ENCODE results near the gene TWSG1. TPM values are rescaled to one million over a fixed set of nuclear protein-coding genes. Genes with fewer than 3 reads are reported as not detected.

Gene TWSG1
- total and polyA plus RNA-seq, 2 donors (not counting 3 experiments of a cell fraction or from before 2014, with no cell fraction given), result 52.4 to 57.4 TPM

- dilution Hi-C loops (cut with MboI; ENCODE audit: extremely low pct_ligation_motif_present, low sequenced_read_pairs), result no loop called here
- Histone ChIP-seq H3K9me3 (replicated peaks; ENCODE audit: control insufficient read depth, insufficient read depth, low read length) (no peaks in the 10 kb centered on the region), H3K36me3 (ENCODE audit: control insufficient read depth in 2 of 2, extremely low read depth in 1 of 2, insufficient read depth in 2 of 2, low read length in 2 of 2) (no peaks in the 10 kb centered on the region), H3K4me3 (replicated peaks in 1 of 3; ENCODE audit: insufficient read depth in 1 of 3, low read depth in 1 of 3, low read length in 3 of 3) (no peak overlapping the region), H3K9me1 (replicated peaks; ENCODE audit: control insufficient read depth, extremely low read depth, insufficient read depth, low read length) (no peaks in the 10 kb centered on the region), H3K4me1 (ENCODE audit: control insufficient read depth, extremely low read depth, insufficient read depth, low read length) (peaks cover 10% of the 10 kb centered on the region), H3K9ac (replicated peaks; ENCODE audit: extremely low read depth, insufficient read depth, low read length) (no peak overlapping the region), H3K79me2 (ENCODE audit: control insufficient read depth, insufficient read depth, low read length) (no peaks in the 10 kb centered on the region), H2AFZ (ENCODE audit: low read depth, low read length) (no peak overlapping the region), H4K20me1 (replicated peaks; ENCODE audit: control insufficient read depth, extremely low read depth, insufficient read depth, low read length) (no peaks in the 10 kb centered on the region), H3K27ac (ENCODE audit: insufficient read depth, low read depth, low read length) (no peak overlapping the region), H3K27me3 (ENCODE audit: control insufficient read depth in 2 of 2, insufficient read depth in 2 of 2, low read length in 2 of 2) (no peaks in the 10 kb centered on the region), H3K4me2 (ENCODE audit: insufficient read depth, low read length) (no peak overlapping the region)
- ChIA-PET CTCF (interaction anchor here (0.5 to 1.8 kb wide), 6 partner anchors 8 to 215 kb away, joined by 3 to 4 read pairs (median 4); no protein-coding TSS in a partner anchor), POLR2A (no interaction called here)
- BruUV-seq (replicated peaks), result no TSS peak
- no peak for TF ChIP-seq EZH2 (IDR thresholded peaks at IDR 0.05; ENCODE audit: borderline replicate concordance, low read depth, low read length, severe bottlenecking)
- no peak for TF ChIP-seq POLR2A (IDR thresholded peaks at IDR 0.05; ENCODE audit: low read depth, low read length)
- TF ChIP-seq GATA2 (IDR thresholded peaks at IDR 0.05; ENCODE audit: insufficient read depth, insufficient read length, low read depth, low read length), result no peak
- TF ChIP-seq, protein P1, sequence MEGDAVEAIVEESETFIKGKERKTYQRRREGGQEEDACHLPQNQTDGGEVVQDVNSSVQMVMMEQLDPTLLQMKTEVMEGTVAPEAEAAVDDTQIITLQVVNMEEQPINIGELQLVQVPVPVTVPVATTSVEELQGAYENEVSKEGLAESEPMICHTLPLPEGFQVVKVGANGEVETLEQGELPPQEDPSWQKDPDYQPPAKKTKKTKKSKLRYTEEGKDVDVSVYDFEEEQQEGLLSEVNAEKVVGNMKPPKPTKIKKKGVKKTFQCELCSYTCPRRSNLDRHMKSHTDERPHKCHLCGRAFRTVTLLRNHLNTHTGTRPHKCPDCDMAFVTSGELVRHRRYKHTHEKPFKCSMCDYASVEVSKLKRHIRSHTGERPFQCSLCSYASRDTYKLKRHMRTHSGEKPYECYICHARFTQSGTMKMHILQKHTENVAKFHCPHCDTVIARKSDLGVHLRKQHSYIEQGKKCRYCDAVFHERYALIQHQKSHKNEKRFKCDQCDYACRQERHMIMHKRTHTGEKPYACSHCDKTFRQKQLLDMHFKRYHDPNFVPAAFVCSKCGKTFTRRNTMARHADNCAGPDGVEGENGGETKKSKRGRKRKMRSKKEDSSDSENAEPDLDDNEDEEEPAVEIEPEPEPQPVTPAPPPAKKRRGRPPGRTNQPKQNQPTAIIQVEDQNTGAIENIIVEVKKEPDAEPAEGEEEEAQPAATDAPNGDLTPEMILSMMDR (IDR thresholded peaks at IDR 0.05; ENCODE audit: extremely low read depth in 1 of 2, insufficient read depth in 1 of 2, low read depth in 1 of 2, low read length in 2 of 2), result no peak
- TF ChIP-seq, protein P2, sequence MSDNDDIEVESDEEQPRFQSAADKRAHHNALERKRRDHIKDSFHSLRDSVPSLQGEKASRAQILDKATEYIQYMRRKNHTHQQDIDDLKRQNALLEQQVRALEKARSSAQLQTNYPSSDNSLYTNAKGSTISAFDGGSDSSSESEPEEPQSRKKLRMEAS (IDR thresholded peaks at IDR 0.05; ENCODE audit: insufficient read depth, insufficient read length), result no peak
- TF ChIP-seq POLR2AphosphoS5 (IDR thresholded peaks at IDR 0.05; ENCODE audit: insufficient read depth, low read depth, low read length), result no peak
- no peak for TF ChIP-seq JUN (IDR thresholded peaks at IDR 0.05; ENCODE audit: borderline replicate concordance, insufficient read depth, insufficient read length, low read depth)
- TF ChIP-seq MYC (IDR thresholded peaks at IDR 0.05; ENCODE audit: low read depth, low read length), result no peak
- DNase-seq (ENCODE audit: low read depth, low spot score) (no peak), FAIRE-seq (no peak)
- intact Hi-C loops (cut with micrococcal nuclease), result no loop called here
These were observed 86.7 kb downstream of the TWSG1 start for GRCh38 chr18:9421096-9421900.
